CD4-positive, alpha-beta memory T cell (primary cell): ENCODE data around the gene VWF. TPM values are rescaled to one million over a fixed set of nuclear protein-coding genes. Genes with fewer than 3 reads are reported as not detected.

ENCODE experiments used
- CTCF ChIA-PET: fragments of 350-600 bp; sonication (Branson Sonifier 250); formaldehyde crosslinking; loops from one replicate; lab custom pipeline; 2021; ENCODE audit warnings: inconsistent platforms; ENCODE audit not compliant: partially characterized antibody; lab: Charles Lee
- POLR2A ChIA-PET: fragments of 350-600 bp; sonication (Branson Sonifier 250); formaldehyde crosslinking; loops from one replicate; lab custom pipeline; 2021; ENCODE audit not compliant: partially characterized antibody; lab: Charles Lee
- DNase-seq, 5 donors: peaks; one replicate each; pipeline versions ENCODE4 v3.0.0 to v3.0.0-alpha.2; 2020 to 2022; ENCODE audit warnings: mixed read lengths in 1 of 5
- H3K27ac ChIP-seq: one replicate; pipeline ENCODE4 v1.7.0; 2013; ENCODE audit warnings: low read depth, low read length
- H3K27me3 ChIP-seq: 2 replicates; pipeline ENCODE4 v1.7.0; 2013; ENCODE audit warnings: mild to moderate bottlenecking, low read length, moderate library complexity; ENCODE audit not compliant: insufficient read depth
- H3K36me3 ChIP-seq: 2 replicates; pipeline ENCODE4 v1.7.0; 2013; ENCODE audit warnings: mild to moderate bottlenecking, low read length, moderate library complexity; ENCODE audit not compliant: insufficient read depth
- H3K4me1 ChIP-seq: 2 replicates; pipeline ENCODE4 v1.7.0; 2013; ENCODE audit warnings: mild to moderate bottlenecking, low read length, moderate library complexity; ENCODE audit not compliant: insufficient read depth
- H3K4me3 ChIP-seq, 2 donors: one replicate each; pipeline ENCODE4 v1.7.0; 2013; ENCODE audit warnings: low read length in 2 of 2, mild to moderate bottlenecking in 1 of 2
- H3K9me3 ChIP-seq, 2 donors: one replicate each; pipeline ENCODE4 v1.7.0; 2013; ENCODE audit warnings: low read length in 2 of 2, control low read depth in 1 of 2; ENCODE audit not compliant: control insufficient read depth in 1 of 2
- H3K27ac Mint-ChIP-seq, 7 donors: one replicate each; pipeline ENCODE4 v1.8.0; 2020 to 2021; ENCODE audit warnings: mixed read lengths in 7 of 7, mild to moderate bottlenecking in 6 of 7, inconsistent platforms in 3 of 7, moderate library complexity in 3 of 7
- H3K27me3 Mint-ChIP-seq, 2 donors: one replicate each; pipeline ENCODE4 v1.8.0; 2020 to 2021; ENCODE audit warnings: mixed read lengths in 2 of 2
- H3K36me3 Mint-ChIP-seq, 2 donors: one replicate each; pipeline ENCODE4 v1.8.0; 2020 to 2021; ENCODE audit warnings: mixed read lengths in 2 of 2, inconsistent platforms in 1 of 2, mild to moderate bottlenecking in 1 of 2
- H3K4me1 Mint-ChIP-seq, 4 donors: one replicate each; pipeline ENCODE4 v1.8.0; 2020 to 2021; ENCODE audit warnings: mixed read lengths in 4 of 4, mild to moderate bottlenecking in 1 of 4
- H3K4me3 Mint-ChIP-seq, 8 donors: one replicate each; pipeline ENCODE4 v1.8.0; 2020 to 2021; ENCODE audit warnings: mixed read lengths in 8 of 8, mild to moderate bottlenecking in 7 of 8, moderate library complexity in 6 of 8, inconsistent platforms in 3 of 8
- H3K9me3 Mint-ChIP-seq, 8 donors: one replicate each; pipeline ENCODE4 v1.8.0; 2020 to 2021; ENCODE audit warnings: mixed read lengths in 8 of 8, mild to moderate bottlenecking in 5 of 8, inconsistent platforms in 3 of 8, moderate library complexity in 1 of 8
- intact Hi-C: fragments of 100-400 bp; cut with micrococcal nuclease; formaldehyde crosslinking; loops from one replicate; pipeline ENCODE4 v1.15.1; 2023
- polyA plus RNA-seq, 2 donors: library from polyadenylated mRNA; unstranded; fragments of 300-500 nt; fragmentation: Illumina TruSeq; gene quantifications; one replicate each; pipeline ENCODE4 v1.2.3, GENCODE V29; 2021
- total RNA-seq, 2 experiments: library from RNA; stranded (reverse); gene quantifications; one replicate each; pipeline ENCODE4 v1.2.3, GENCODE V29; 2021

Gene VWF
- total and polyA plus RNA-seq, 4 experiments from 2014 or later: 0.03 to 0.17 (median 0.15) TPM; not detected in 1

- H3K9me3 ChIP-seq: no peaks in the 10 kb centered on the region
- no peaks in the 10 kb centered on the region for H3K36me3 ChIP-seq
- Mint-ChIP-seq H3K27ac (no peak overlapping the region), H3K4me1 (peaks cover 0 to 7% (median 0%) of the 10 kb centered on the region in 4 donors), H3K9me3 (no peaks in the 10 kb centered on the region), H3K4me3 (no peak overlapping the region), H3K36me3 (no peaks in the 10 kb centered on the region), H3K27me3 (peaks cover 52 to 72% of the 10 kb centered on the region in 2 donors)
- H3K27me3 ChIP-seq: peaks cover 5% of the 10 kb centered on the region
- ChIA-PET POLR2A (no interaction called here), CTCF (interaction anchor here (1.3 kb wide), 1 partner anchor 42 kb away, joined by 4 read pairs; no protein-coding TSS in a partner anchor)
- no peak for DNase-seq
- intact Hi-C loops: no loop called here
- H3K4me3 ChIP-seq: no peak overlapping the region
- H3K27ac ChIP-seq: no peak overlapping the region
- no peaks in the 10 kb centered on the region for H3K4me1 ChIP-seq
These were observed 178.1 kb downstream of the VWF start for GRCh38 chr12:5946388-5946787.

DNA sequence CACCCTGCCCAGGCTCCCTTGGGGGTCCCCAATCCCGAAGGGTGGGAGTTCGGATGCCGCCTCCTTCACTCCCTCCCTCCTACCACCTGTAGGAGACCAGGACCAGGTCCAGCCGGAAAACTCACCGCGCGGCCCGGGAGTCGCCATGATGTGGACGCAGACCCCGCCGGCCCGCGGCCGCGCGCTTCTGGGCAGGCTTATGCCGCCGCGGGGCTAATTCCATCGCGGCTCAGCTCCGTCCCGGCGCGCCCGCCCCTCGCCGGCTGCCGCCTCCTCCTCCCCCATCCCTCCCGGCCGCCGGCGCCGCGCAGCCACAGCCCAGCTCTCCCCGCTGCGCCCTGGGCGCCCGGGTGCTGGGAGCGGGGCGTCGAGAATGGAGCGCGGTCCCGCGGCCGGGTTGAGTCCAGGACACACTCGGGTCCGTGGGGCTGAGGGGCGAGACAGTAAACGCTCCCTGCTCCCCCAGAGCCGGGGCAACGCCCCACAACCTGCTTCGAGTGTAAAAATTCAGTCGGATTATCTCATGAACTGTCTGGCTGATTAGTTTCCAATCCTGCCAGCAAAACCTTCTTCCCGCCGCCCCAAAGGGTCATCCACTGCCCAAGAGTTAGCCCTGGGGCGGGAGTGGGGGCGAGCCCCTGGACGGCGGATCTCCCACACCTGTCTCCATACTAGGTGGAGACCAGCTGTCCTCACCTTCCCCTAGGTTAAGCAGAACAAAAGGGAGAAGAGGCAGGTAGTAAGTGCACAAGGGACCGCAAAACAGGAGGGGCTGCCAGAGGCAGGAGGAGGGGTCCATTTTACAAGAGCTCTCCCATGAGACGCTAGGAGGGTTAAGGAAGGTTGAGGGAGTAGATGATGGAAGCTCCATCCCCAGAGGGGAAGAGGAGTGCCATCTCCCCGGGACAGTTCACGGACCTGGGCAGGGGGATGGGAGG is 179.1 kb downstream of the VWF start, which contains the start of gene ANO2:
Gene ANO2 (minus strand): TSS at position 189 of the 938 bp plus-strand sequence. CDS start 42 bp downstream, at position 147.
- Mint-ChIP-seq H3K27ac (no peak within 1 kb of the TSS), H3K4me3 (peak within 1 kb of the TSS in 1 of 8 donors; percentile 54)

DNA sequence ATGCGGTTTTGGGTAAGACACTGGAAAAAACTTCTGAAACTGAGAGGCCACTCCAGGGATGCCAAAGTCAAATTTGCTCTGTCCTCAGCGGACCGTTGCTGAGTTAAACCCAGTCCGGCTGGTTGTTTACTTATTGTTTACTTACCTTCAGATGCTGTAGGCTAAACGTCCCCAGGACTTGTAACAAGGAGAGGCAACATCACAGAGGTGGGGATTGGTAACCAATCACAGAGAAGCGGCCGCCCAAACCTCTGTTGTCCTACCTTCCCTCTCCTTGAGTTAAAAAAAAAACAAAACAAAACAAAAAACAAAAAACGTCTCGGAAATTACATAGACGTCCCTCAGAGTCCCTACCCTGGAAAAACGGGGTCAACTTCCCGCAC is 179.8 kb downstream of the VWF start:
- Mint-ChIP-seq H3K4me3 (no peak overlapping the region), H3K9me3 (peaks cover 0 to 5% (median 0%) of the 10 kb centered on the region in 8 donors)

More for the DNA sequence above, 179.1 kb downstream of the VWF start, which contains the start of gene ANO2:
- H3K36me3 ChIP-seq: no peaks in the 10 kb centered on the region
- H3K9me3 Mint-ChIP-seq: peaks cover 0 to 3% (median 0%) of the 10 kb centered on the region in 8 donors
- no peak within 1 kb of the TSS for H3K4me3 ChIP-seq
- peaks cover 52 to 73% of the 10 kb centered on the region in 2 donors for H3K27me3 Mint-ChIP-seq
- H3K27me3 ChIP-seq: peaks cover 5% of the 10 kb centered on the region
- POLR2A ChIA-PET: no interaction called here
- no peaks in the 10 kb centered on the region for H3K9me3 ChIP-seq
- intact Hi-C loops: no loop called here
- peaks cover 0 to 7% (median 0%) of the 10 kb centered on the region in 4 donors for H3K4me1 Mint-ChIP-seq
- CTCF ChIA-PET: no interaction called here
- DNase-seq: no peak
- H3K27ac ChIP-seq: no peak within 1 kb of the TSS
- no peaks in the 10 kb centered on the region for H3K4me1 ChIP-seq
- H3K36me3 Mint-ChIP-seq: no peaks in the 10 kb centered on the region

DNA sequence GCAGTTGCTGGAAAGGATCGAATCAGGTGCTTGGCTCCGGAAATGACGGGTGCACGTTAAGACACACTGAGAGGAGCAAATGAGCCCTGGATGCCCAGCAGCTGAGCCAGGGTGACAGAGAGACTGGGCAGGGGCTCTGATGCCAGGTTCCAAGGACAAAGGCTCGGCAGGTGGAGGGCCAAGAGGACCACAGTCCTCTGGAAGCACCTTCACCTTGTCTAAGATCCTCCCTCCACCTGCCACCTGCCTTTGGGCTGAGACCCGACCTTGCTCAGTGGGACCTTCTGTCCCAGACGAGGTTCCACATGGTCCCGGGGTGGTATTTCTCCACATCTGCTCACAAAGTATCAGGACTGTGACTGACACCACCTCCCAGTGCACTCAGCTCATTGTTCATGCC is 180.4 kb downstream of the VWF start:
- no peak for DNase-seq
- Mint-ChIP-seq H3K4me3 (no peak overlapping the region), H3K4me1 (peaks cover 0 to 7% (median 0%) of the 10 kb centered on the region in 4 donors), H3K36me3 (no peaks in the 10 kb centered on the region), H3K27me3 (peaks cover 52 to 71% of the 10 kb centered on the region in 2 donors), H3K9me3 (peaks cover 0 to 7% (median 0%) of the 10 kb centered on the region in 8 donors), H3K27ac (no peak overlapping the region)
- H3K4me1 ChIP-seq: no peaks in the 10 kb centered on the region
- H3K9me3 ChIP-seq: no peaks in the 10 kb centered on the region
- H3K4me3 ChIP-seq: no peak overlapping the region
- CTCF ChIA-PET: no interaction called here
- no peak overlapping the region for H3K27ac ChIP-seq
- H3K36me3 ChIP-seq: no peaks in the 10 kb centered on the region
- intact Hi-C loops: no loop called here
- POLR2A ChIA-PET: no interaction called here
- peaks cover 5% of the 10 kb centered on the region for H3K27me3 ChIP-seq

More for the DNA sequence above, 179.8 kb downstream of the VWF start:
- H3K9me3 ChIP-seq: no peaks in the 10 kb centered on the region
- ChIA-PET CTCF (no interaction called here), POLR2A (no interaction called here)
- peaks cover 5% of the 10 kb centered on the region for H3K27me3 ChIP-seq
- no peak overlapping the region for H3K27ac Mint-ChIP-seq
- intact Hi-C loops: no loop called here
- H3K27me3 Mint-ChIP-seq: peaks cover 51 to 72% of the 10 kb centered on the region in 2 donors
- no peaks in the 10 kb centered on the region for H3K36me3 Mint-ChIP-seq
- no peaks in the 10 kb centered on the region for H3K36me3 ChIP-seq
- H3K27ac ChIP-seq: no peak overlapping the region
- no peak overlapping the region for H3K4me3 ChIP-seq
- DNase-seq: no peak
- peaks cover 0 to 7% (median 0%) of the 10 kb centered on the region in 4 donors for H3K4me1 Mint-ChIP-seq
- no peaks in the 10 kb centered on the region for H3K4me1 ChIP-seq

DNA sequence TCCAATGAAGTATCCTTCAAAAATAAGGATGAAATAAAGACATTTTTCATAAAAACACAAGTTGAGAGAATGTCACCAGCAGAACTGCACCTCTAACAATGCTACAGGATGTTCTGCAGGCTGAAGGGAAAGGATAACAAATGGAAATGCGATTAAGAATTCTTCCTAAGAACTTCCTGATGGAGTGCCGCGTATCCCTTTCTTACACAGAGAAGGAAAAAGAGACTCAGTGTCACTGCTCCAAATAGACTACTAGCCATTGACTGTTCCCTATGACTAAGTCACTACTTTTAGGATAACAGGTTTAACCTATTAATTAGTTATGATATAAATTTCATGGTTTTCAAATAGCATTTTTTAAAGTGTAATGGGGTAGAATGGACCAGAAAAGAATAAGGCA is 182.6 kb downstream of the VWF start:
- no peaks in the 10 kb centered on the region for H3K36me3 Mint-ChIP-seq
- peaks cover 0 to 7% (median 0%) of the 10 kb centered on the region in 4 donors for H3K4me1 Mint-ChIP-seq
- intact Hi-C loops: no loop called here
- H3K36me3 ChIP-seq: no peaks in the 10 kb centered on the region
- H3K27ac ChIP-seq: no peak overlapping the region
- no peak for DNase-seq
- no peak overlapping the region for H3K4me3 ChIP-seq
- peaks cover 5% of the 10 kb centered on the region for H3K27me3 ChIP-seq
- H3K9me3 ChIP-seq: no peaks in the 10 kb centered on the region
- no peak overlapping the region for H3K4me3 Mint-ChIP-seq
- ChIA-PET CTCF (no interaction called here), POLR2A (no interaction called here)
- H3K27ac Mint-ChIP-seq: no peak overlapping the region
- no peaks in the 10 kb centered on the region for H3K4me1 ChIP-seq
- H3K9me3 Mint-ChIP-seq: peaks cover 0 to 7% (median 0%) of the 10 kb centered on the region in 8 donors
- peaks cover 48 to 60% of the 10 kb centered on the region in 2 donors for H3K27me3 Mint-ChIP-seq

- H3K27me3 Mint-ChIP-seq: peaks cover 20 to 26% of the 10 kb centered on the region in 2 donors
- H3K27ac Mint-ChIP-seq: no peak overlapping the region
These were observed 196.5 kb downstream of the VWF start for GRCh38 chr12:5927732-5928516.

GRCh38 chr12:5925646-5926045 is 198.8 kb downstream of the VWF start:
- no peaks in the 10 kb centered on the region for H3K36me3 Mint-ChIP-seq
- H3K27me3 Mint-ChIP-seq: peaks cover 20 to 23% of the 10 kb centered on the region in 2 donors
- CTCF ChIA-PET: no interaction called here
- no peaks in the 10 kb centered on the region for H3K4me1 Mint-ChIP-seq
- Histone ChIP-seq H3K27ac (no peak overlapping the region), H3K4me3 (no peak overlapping the region), H3K9me3 (no peaks in the 10 kb centered on the region), H3K36me3 (no peaks in the 10 kb centered on the region), H3K27me3 (no peaks in the 10 kb centered on the region), H3K4me1 (no peaks in the 10 kb centered on the region)
- peaks cover 0 to 2% (median 0%) of the 10 kb centered on the region in 8 donors for H3K9me3 Mint-ChIP-seq
- H3K4me3 Mint-ChIP-seq: no peak overlapping the region
- H3K27ac Mint-ChIP-seq: no peak overlapping the region
- no peak for DNase-seq
- POLR2A ChIA-PET: no interaction called here
- intact Hi-C loops: no loop called here

More at GRCh38 chr12:5927732-5928516, 196.5 kb downstream of the VWF start:
- Histone ChIP-seq H3K27me3 (no peaks in the 10 kb centered on the region), H3K36me3 (no peaks in the 10 kb centered on the region), H3K27ac (no peak overlapping the region), H3K4me1 (no peaks in the 10 kb centered on the region), H3K4me3 (no peak overlapping the region), H3K9me3 (no peaks in the 10 kb centered on the region)
- no peak for DNase-seq
- POLR2A ChIA-PET: no interaction called here
- intact Hi-C loops: no loop called here
- Mint-ChIP-seq H3K4me3 (no peak overlapping the region), H3K4me1 (no peaks in the 10 kb centered on the region), H3K9me3 (peaks cover 0 to 2% (median 0%) of the 10 kb centered on the region in 8 donors), H3K36me3 (no peaks in the 10 kb centered on the region)
- CTCF ChIA-PET: no interaction called here
